ENCODE data around the gene MYDGF. TPM values are rescaled to one million over a fixed set of nuclear protein-coding genes. Genes with fewer than 3 reads are reported as not detected.

MYDGF gene
- total and polyA plus RNA-seq, 9 of the 15 experiments (the other 6 are each of a cell fraction or from before 2014, with no cell fraction given): 4.2 to 141 (median 82.1) TPM

DNA sequence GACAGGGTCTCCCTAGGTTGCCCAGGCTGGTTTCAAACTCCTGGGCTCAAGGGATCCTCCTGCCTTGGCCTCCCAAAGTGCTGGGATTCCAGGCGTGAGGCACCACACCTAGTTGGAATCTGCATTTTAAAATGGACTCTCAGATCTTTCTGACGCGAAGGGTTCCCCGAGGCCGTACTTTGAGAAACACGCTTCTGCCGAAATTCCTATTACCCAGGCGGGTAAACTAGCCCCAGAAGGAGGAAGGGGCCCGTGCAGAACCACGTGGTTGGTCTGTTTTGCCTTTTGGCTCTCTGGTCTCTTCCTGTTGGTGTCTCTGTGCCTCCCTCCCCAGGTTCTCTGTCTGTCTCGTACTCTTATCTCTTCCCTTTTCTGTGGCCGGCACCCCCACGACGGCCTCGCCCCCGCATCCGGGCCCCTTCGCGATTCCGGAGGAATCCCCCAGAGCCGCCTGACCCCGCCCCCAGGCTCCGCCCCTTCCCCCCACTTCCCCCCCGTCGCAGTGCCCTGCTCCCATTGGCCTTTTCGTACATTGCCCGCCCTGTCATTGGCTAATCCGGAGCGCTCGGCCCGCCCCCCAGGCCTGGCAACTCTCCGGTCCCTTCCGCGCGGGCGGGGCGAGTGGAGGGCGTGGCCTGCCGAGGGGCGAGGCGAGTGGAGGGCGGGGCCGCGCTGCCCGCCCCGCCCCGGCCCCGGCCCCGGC is 31.2 kb downstream of the MYDGF start, which contains the start of gene TNFAIP8L1 (continued):
- no peak for TF ChIP-seq ZFX (CRISPR knock-in tag; IDR thresholded peaks at IDR 0.05)
- TF ChIP-seq ARID2 (IDR thresholded peaks at IDR 0.05): no peak
- TF ChIP-seq DMBX1 (CRISPR knock-in tag; IDR thresholded peaks at IDR 0.05; ENCODE audit: borderline replicate concordance): no peak
- peak; percentile 61 for TF ChIP-seq NFRKB (IDR thresholded peaks at IDR 0.05; ENCODE audit: low read depth)
- no peak for TF ChIP-seq ADNP (tag; IDR thresholded peaks at IDR 0.05)
- no peak for TF ChIP-seq NFE2L1 (tag; IDR thresholded peaks at IDR 0.05; ENCODE audit: borderline replicate concordance, low read depth)
- no peak for TF ChIP-seq STAT5A (IDR thresholded peaks at IDR 0.05; ENCODE audit: borderline replicate concordance, low read length)
- peak; percentile 83 for TF ChIP-seq ELF1 (tag; IDR thresholded peaks at IDR 0.05)
- no peak for TF ChIP-seq POLR2AphosphoS2 (IDR thresholded peaks at IDR 0.05; ENCODE audit: low read length)
- TF ChIP-seq BHLHE40 (IDR thresholded peaks at IDR 0.05; ENCODE audit: low read length): peak; percentile 75
- no peak for TF ChIP-seq PTTG1 (tag; IDR thresholded peaks at IDR 0.05; ENCODE audit: low read depth)
- no peak for TF ChIP-seq POLR3G (IDR thresholded peaks at IDR 0.05; ENCODE audit: extremely low read depth, insufficient read length, insufficient replicate concordance)
- TF ChIP-seq SP2 (IDR thresholded peaks at IDR 0.05; ENCODE audit: extremely low read depth, low read depth, low read length, poor library complexity, severe bottlenecking): peak; percentile 80
- TF ChIP-seq KLF10 (CRISPR knock-in tag; IDR thresholded peaks at IDR 0.05): no peak
- no peak for TF ChIP-seq ZBTB8A (IDR thresholded peaks at IDR 0.05; ENCODE audit: partially characterized antibody)
- no peak for TF ChIP-seq NCOA1 (IDR thresholded peaks at IDR 0.05; ENCODE audit: low read depth)
- TF ChIP-seq ZNF75A (CRISPR knock-in tag; IDR thresholded peaks at IDR 0.05): no peak
- TF ChIP-seq SIRT6 (IDR thresholded peaks at IDR 0.05; ENCODE audit: low read depth, low read length): no peak
- no peak for TF ChIP-seq ZFP91 (CRISPR knock-in tag; IDR thresholded peaks at IDR 0.05)
- peak; percentile 60 for TF ChIP-seq SP1 (CRISPR knock-in tag; IDR thresholded peaks at IDR 0.05)
- TF ChIP-seq ZNF512 (tag; IDR thresholded peaks at IDR 0.05): no peak
- TF ChIP-seq ZNF586 (CRISPR knock-in tag; conservative IDR thresholded peaks at IDR 0.05): no peak
- no peak for TF ChIP-seq BRD4 (IDR thresholded peaks at IDR 0.05)
- TF ChIP-seq, protein P1, sequence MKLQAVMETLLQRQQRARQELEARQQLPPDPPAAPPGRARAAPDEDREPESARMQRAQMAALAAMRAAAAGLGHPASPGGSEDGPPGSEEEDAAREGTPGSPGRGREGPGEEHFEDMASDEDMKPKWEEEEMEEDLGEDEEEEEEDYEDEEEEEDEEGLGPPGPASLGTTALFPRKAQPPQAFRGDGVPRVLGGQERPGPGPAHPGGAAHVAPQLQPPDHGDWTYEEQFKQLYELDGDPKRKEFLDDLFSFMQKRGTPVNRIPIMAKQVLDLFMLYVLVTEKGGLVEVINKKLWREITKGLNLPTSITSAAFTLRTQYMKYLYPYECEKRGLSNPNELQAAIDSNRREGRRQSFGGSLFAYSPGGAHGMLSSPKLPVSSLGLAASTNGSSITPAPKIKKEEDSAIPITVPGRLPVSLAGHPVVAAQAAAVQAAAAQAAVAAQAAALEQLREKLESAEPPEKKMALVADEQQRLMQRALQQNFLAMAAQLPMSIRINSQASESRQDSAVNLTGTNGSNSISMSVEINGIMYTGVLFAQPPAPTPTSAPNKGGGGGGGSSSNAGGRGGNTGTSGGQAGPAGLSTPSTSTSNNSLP (IDR thresholded peaks at IDR 0.05; ENCODE audit: borderline replicate concordance, low read depth, low read length): no peak
- TF ChIP-seq ZFP30 (CRISPR knock-in tag; IDR thresholded peaks at IDR 0.05; ENCODE audit: borderline replicate concordance): no peak
- TF ChIP-seq NCOA2 (IDR thresholded peaks at IDR 0.05; ENCODE audit: partially characterized antibody in 2 of 2): no peak

Measured in K562 (cell line).